Aorta (tissue), 5 donors: Measurements from ENCODE around the gene CEP43. TPM values are rescaled to one million over a fixed set of nuclear protein-coding genes. Genes with fewer than 3 reads are reported as not detected.

Experiments
- ATAC-seq: fragments of 200-7000 bp; cut with Tn5 transposase; one replicate; pipeline ENCODE4 v1.9.1; 2022; ENCODE audit warnings: moderate library complexity; ENCODE audit not compliant: low FRiP score
- DNase-seq, 2 donors: peaks; one replicate each; pipeline ENCODE4 v3.0.0-alpha.2; 2020
- H3K27ac ChIP-seq, 2 donors: one replicate each; pipeline ENCODE4 v1.5.1; 2013; ENCODE audit warnings: low read length in 2 of 2, mild to moderate bottlenecking in 2 of 2, moderate library complexity in 2 of 2, control low read depth in 1 of 2, inconsistent platforms in 1 of 2, low read depth in 1 of 2
- H3K27me3 ChIP-seq, 2 donors: one replicate each; pipeline ENCODE4 v1.6.1; 2013; ENCODE audit warnings: control low read depth in 1 of 2, low read length in 1 of 2, mild to moderate bottlenecking in 1 of 2, moderate library complexity in 1 of 2; ENCODE audit not compliant: insufficient read depth in 2 of 2, control insufficient read depth in 1 of 2
- H3K36me3 ChIP-seq, 2 donors: one replicate each; pipeline ENCODE4 v1.6.1; 2013; ENCODE audit warnings: control low read depth in 1 of 2, low read length in 1 of 2, mild to moderate bottlenecking in 1 of 2; ENCODE audit not compliant: insufficient read depth in 2 of 2, control insufficient read depth in 1 of 2
- H3K4me1 ChIP-seq, 2 donors: one replicate each; pipeline ENCODE4 v1.6.1; 2013; ENCODE audit warnings: low read length in 2 of 2, control low read depth in 1 of 2, mild to moderate bottlenecking in 1 of 2, moderate library complexity in 1 of 2; ENCODE audit not compliant: insufficient read depth in 2 of 2, control insufficient read depth in 1 of 2
- H3K4me3 ChIP-seq, 2 donors: one replicate each; pipeline ENCODE4 v1.5.1; 2013; ENCODE audit warnings: low read length in 2 of 2, control low read depth in 1 of 2, mild to moderate bottlenecking in 1 of 2
- H3K9me3 ChIP-seq: one replicate; pipeline ENCODE4 v1.6.1; 2013; ENCODE audit warnings: mild to moderate bottlenecking, low read length; ENCODE audit not compliant: control insufficient read depth
- WGBS, 2 donors: extraction: QIAGEN DNeasy Blood & Tissue Kit; methylation state at CpG; one replicate each; pipeline ENCODE4 v1.1.7; 2013; 5-methylcytosine and 5-hydroxymethylcytosine counted together
- intact Hi-C, 2 donors: fragments of 100-400 bp; cut with DNase I; formaldehyde crosslinking; loops; one replicate each; pipeline versions ENCODE4 v1.14.2 to v1.15.0; 2022
- polyA plus RNA-seq, 2 donors: library from polyadenylated mRNA; stranded (reverse); fragments of 200-250 nt; gene quantifications; one replicate each; pipeline ENCODE4 v1.2.3, GENCODE V29; 2013
- total RNA-seq, 2 donors: library from RNA; stranded (reverse); fragmentation: NEBNext Ultra II Directional; extraction: Animal tissue kit (Norgen Biotek cat#: 25700); gene quantifications; one replicate each; pipeline ENCODE4 v1.2.1, GENCODE V29; 2021
- donor health status: healthy with polysubstance abuse.
- donor health status: Bipolar disorder and iron deficiency.
- donor health status: DM: no; HTN: no; CAD: no.
- donor health status: DM: no; HTN: no; CAD: no.
- donor health status: DM: yes; HTN: yes; CAD: no.

Gene CEP43
- total and polyA plus RNA-seq, 4 donors, result 7.8 to 13.6 (median 8.9) TPM

DNA sequence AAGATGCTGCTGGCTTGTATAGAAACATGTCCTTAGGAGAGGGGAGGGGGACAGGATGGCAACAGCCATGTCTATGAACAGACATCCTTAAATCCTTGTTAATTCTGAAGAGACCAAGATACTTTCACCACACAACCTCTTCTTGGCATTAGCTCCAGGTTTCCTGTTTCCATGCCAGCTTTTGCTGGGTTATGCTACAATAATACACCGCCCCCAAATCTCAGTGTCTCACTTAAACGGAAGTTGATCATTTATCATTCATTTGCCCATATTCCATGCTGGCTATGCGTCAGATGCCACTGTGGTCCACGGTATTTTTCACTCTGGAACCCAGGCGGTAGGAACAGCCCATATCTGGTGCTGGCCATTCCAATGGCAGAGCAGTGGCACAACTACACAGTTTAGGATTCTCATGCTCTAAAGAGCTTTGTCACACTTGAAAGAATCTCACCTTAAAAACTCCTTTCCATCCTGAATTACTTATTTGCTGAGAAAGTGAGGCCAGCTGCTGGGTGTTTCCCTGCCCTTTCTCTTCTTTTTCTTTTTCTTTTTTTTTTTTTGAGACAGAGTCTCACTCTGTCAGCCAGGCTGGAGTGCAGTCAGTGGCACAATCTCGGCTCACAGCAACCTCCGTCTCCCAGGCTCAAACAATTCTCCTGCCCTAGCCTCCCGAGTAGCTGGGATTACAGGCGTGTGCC, 39.1 kb upstream of the CEP43 start:
- H3K27ac ChIP-seq, result no peak overlapping the region

DNA sequence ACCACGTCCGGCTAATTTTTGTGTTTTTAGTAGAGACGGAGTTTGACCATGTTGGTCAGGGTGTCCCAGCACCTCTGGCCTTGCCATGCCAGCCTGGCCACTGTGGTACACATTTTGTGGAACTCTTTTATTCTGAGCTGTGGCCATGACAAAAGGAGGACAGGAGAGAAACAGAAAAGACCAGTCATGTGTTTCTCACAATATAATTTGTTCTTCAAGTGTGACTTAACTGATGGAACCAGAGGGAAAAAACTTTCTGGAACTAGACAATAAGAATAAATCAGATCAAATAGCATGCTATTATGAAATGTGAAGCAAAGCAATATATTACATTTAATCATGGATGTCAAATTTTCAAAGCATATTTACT, 38.6 kb upstream of the CEP43 start:
- ATAC-seq (no peak), DNase-seq (no peak)
- Histone ChIP-seq H3K27me3 (no peaks in the 10 kb centered on the region), H3K4me3 (no peak overlapping the region), H3K4me1 (peaks cover 0 to 1% of the 10 kb centered on the region in 2 donors), H3K36me3 (no peaks in the 10 kb centered on the region), H3K9me3 (no peaks in the 10 kb centered on the region), H3K27ac (no peak overlapping the region)
- intact Hi-C loops, result no loop called here
- 91 to 95% methylated on average over 3 of the region's 3 CpGs for WGBS, 2 donors

More for the DNA sequence above, 39.1 kb upstream of the CEP43 start:
- H3K36me3 ChIP-seq, result no peaks in the 10 kb centered on the region
- no peaks in the 10 kb centered on the region for H3K9me3 ChIP-seq
- 56 to 64% methylated on average over 9 of the region's 9 CpGs for WGBS, 2 donors
- intact Hi-C loops, result loop anchor here (10.0 kb wide), 2 partner anchors 175 to 185 kb away; no protein-coding TSS in a partner anchor
- H3K27me3 ChIP-seq, result no peaks in the 10 kb centered on the region
- peaks cover 0 to 1% of the 10 kb centered on the region in 2 donors for H3K4me1 ChIP-seq
- H3K4me3 ChIP-seq, result no peak overlapping the region
- ATAC-seq, result no peak
- no peak for DNase-seq

DNA sequence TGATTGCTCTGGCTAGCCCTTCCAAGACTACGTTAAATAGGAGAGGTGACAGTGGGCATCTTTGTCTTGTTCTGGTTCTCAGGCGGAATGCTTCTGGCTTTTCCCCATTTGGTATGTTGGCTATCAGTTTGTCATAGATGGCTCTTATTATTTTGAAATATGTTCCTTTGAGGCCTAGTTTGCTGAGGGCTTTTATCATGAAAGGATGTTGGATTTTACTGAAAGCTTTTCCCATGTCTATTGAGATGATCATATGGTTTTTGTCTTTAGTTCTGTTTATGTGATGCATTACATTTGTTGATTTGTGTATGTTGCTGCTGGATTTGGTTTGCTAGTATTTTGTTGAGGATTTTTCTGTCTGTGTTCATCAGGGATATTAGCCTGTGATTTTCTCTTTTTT, 32.9 kb upstream of the CEP43 start:
- WGBS, 2 donors, result 98 to 99% methylated on average over 2 of the region's 2 CpGs
- Histone ChIP-seq H3K4me1 (no peaks in the 10 kb centered on the region), H3K9me3 (no peaks in the 10 kb centered on the region), H3K27me3 (no peaks in the 10 kb centered on the region), H3K27ac (no peak overlapping the region), H3K36me3 (no peaks in the 10 kb centered on the region), H3K4me3 (no peak overlapping the region)
- no peak for DNase-seq
- no peak for ATAC-seq
- intact Hi-C loops, result no loop called here

DNA sequence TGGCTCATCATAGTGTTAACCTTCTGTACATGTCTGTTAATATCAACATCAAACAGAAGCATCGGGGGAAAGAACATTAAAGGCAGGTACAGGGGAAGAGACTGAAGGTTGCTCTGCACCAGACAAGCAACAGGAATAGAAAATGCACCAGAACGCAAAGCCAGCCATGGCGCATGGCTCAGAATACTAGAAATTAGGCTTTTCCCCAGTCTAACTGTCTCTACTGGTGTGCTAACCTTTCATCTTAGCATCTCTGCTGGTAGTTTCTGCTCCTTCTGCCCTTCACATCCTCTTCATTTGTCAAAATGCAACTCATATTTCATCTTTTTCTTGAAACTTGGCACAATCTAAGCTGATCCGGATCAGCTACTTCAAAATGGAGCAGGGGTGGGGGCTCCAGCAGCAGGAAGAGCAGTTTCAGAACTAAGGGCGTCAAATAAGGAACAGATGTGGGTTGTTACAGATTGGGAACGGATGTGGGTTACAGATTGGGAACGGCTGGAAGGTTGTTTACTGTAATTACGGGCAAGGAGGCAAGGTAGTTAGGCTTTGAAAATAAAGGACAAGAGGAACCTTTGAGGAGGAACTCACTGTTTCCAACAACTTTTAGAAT, 29.7 kb upstream of the CEP43 start:
- Histone ChIP-seq H3K36me3 (no peaks in the 10 kb centered on the region), H3K27ac (no peak overlapping the region), H3K4me3 (no peak overlapping the region), H3K4me1 (no peaks in the 10 kb centered on the region), H3K9me3 (no peaks in the 10 kb centered on the region), H3K27me3 (no peaks in the 10 kb centered on the region)
- ATAC-seq (no peak), DNase-seq (no peak)
- intact Hi-C loops, result no loop called here
- 82 to 83% methylated on average over 8 of the region's 8 CpGs for WGBS, 2 donors

DNA sequence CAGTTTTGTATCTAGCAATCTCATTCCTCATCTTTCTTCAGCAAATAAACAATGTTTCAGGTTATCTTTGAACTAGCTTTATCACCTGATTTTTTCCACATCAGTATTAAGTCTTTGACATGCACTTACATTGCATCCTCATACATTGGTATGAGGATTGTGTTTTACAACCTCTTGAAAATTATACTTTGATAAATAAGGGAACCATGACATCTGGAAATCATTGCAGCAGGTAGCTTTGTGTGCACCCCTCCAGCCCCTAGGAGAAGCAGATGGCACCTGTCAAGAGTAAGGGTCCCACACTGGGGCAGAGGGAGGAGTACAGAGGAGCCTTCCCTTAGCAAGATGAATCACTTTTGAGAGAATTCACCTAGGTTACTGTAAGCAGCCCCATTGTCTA, 29.1 kb upstream of the CEP43 start:
- H3K36me3 ChIP-seq, result no peaks in the 10 kb centered on the region
- H3K27me3 ChIP-seq, result no peaks in the 10 kb centered on the region
- DNase-seq (no peak), ATAC-seq (no peak)
- no peak overlapping the region for H3K4me3 ChIP-seq
- no peaks in the 10 kb centered on the region for H3K4me1 ChIP-seq
- H3K27ac ChIP-seq, result no peak overlapping the region
- no peaks in the 10 kb centered on the region for H3K9me3 ChIP-seq
- intact Hi-C loops, result no loop called here

DNA sequence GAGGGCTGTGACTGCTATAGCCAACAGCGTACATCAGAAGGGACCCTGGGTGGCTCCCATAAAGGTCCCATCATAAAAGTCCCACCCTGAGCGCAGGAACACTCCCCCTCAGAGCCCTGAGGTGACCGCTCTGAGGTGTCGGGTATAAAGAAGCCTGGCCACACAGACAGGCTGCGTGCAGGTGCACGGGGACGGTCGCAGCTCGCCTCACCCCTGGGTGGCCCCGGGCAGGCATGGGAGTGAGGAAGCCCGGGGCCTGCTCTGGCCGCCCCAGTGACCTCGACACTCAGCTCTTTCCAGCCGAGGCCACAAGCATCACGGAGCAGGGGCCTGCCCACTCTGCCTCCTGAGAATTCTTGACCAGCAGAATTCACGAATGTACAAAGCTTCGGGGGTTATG, 28.4 kb upstream of the CEP43 start:
- ATAC-seq (no peak), DNase-seq (no peak)
- no peaks in the 10 kb centered on the region for H3K4me1 ChIP-seq
- 88 to 94% methylated on average over 17 of the region's 17 CpGs for WGBS, 2 donors
- no peaks in the 10 kb centered on the region for H3K27me3 ChIP-seq
- H3K36me3 ChIP-seq, result no peaks in the 10 kb centered on the region
- no peaks in the 10 kb centered on the region for H3K9me3 ChIP-seq
- intact Hi-C loops, result no loop called here
- H3K4me3 ChIP-seq, result no peak overlapping the region
- H3K27ac ChIP-seq, result no peak overlapping the region

DNA sequence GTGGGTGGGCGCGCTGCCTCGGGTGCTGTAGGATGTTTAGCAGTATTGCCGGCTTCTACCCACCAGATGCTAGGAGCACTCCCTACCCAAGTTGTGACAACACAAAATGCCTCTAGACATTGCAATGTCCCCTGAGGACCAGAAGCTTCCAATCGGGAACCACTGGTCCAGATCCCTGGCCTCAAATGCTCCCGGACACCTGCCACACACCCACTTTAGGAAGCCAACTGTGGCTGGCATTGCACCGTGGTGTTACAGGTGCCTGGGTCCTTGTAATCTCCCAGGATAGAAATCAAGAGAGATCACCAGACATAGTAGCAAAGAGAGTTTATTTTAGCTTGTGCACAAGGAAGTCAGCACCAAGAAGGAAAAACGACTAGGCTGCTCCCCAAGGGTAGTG, 27.9 kb upstream of the CEP43 start:
- Histone ChIP-seq H3K36me3 (no peaks in the 10 kb centered on the region), H3K27ac (no peak overlapping the region), H3K9me3 (no peaks in the 10 kb centered on the region), H3K4me3 (no peak overlapping the region), H3K4me1 (no peaks in the 10 kb centered on the region), H3K27me3 (no peaks in the 10 kb centered on the region)
- WGBS, 2 donors, result 90 to 93% methylated on average over 8 of the region's 8 CpGs
- DNase-seq (no peak), ATAC-seq (no peak)
- intact Hi-C loops, result no loop called here

DNA sequence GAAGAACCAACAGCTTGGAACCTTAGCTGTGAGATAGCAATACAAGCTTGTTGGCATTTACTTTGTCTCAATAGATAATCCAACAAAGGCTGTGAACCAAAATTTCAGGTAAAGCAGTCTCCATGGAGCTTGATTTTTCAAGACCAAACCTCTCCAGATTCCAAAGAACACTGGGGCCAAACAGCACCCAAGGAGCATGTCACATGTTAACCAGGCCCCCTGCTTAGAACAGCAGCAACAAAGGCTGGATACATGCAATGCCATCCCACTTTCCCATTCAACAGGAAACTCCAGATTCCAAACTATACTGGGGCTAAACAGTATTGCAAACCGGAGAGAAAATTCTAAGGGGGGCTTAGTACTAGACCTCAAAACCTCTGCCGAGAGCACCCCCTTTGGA, 27.1 kb upstream of the CEP43 start:
- no peak for DNase-seq
- H3K4me1 ChIP-seq, result no peaks in the 10 kb centered on the region
- no peaks in the 10 kb centered on the region for H3K36me3 ChIP-seq
- 95 to 98% methylated on average over 2 of the region's 2 CpGs for WGBS, 2 donors
- no peak overlapping the region for H3K27ac ChIP-seq
- H3K4me3 ChIP-seq, result no peak overlapping the region
- no peak for ATAC-seq
- intact Hi-C loops, result no loop called here
- no peaks in the 10 kb centered on the region for H3K9me3 ChIP-seq
- H3K27me3 ChIP-seq, result no peaks in the 10 kb centered on the region

DNA sequence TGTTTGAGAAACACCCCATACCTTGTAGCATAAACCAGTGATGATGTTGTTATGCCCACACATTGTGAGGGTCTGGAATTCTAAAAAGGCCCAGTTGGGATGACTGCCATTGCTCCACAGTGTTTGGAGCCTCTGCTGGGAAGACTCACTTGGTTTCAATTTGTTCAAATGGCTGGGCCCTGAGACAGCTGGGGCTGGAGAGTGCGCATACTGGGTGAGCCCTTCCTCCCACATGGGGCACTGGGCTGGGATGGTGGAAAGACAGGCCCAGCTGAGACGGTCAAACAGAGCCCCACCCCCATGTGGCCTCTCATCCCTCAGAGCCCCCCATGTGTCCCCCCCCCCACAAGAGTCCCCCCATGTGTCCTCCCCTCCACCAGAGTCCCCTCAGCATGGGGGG, 22.6 kb upstream of the CEP43 start:
- DNase-seq, result no peak
- ATAC-seq, result no peak
- Histone ChIP-seq H3K9me3 (no peaks in the 10 kb centered on the region), H3K27me3 (no peaks in the 10 kb centered on the region), H3K27ac (no peak overlapping the region), H3K4me3 (no peak overlapping the region), H3K36me3 (no peaks in the 10 kb centered on the region), H3K4me1 (no peaks in the 10 kb centered on the region)
- intact Hi-C loops, result no loop called here
- WGBS, 2 donors, result 99 to 100% methylated on average over 2 of the region's 2 CpGs
